ENCODE results near the gene PHOSPHO2. TPM values are rescaled to one million over a fixed set of nuclear protein-coding genes. Genes with fewer than 3 reads are reported as not detected.

PHOSPHO2 gene
- total RNA-seq, 2 donors from 2014 or later, result 0.66 to 6.7 TPM

DNA sequence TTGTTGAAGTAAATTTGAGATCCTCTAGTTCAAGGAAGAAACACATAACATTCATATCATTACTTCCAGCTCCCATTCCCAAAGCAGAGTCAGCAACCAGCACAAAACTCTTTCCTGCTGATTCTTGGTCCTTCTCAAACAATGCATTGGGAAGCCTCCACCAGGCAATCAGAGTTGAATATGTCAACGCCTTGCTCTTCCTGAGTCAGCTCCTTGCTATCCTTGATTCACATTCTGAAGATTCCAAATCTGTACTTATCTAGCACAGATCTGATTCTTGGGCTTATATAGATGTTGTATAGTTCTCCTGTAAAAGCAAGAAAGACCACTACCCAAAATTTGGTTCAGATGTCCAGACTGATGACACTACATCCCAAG lies 29.7 kb upstream of the PHOSPHO2 start:
- Histone ChIP-seq H3K9me3 (no peaks in the 10 kb centered on the region), H3K36me3 (replicated peaks in 1 of 2; ENCODE audit: insufficient read depth in 1 of 2, low read depth in 2 of 2) (no peaks in the 10 kb centered on the region), H3K4me3 (no peak overlapping the region), H3K27ac (no peak overlapping the region), H3K4me1 (peaks cover 5% of the 10 kb centered on the region), H3K27me3 (no peaks in the 10 kb centered on the region)
- 81 to 92% methylated on average over 1 of the region's 1 CpG for WGBS, 2 donors
- ATAC-seq (no peak), DNase-seq (no peak)
- no peak for TF ChIP-seq POLR2A (IDR thresholded peaks at IDR 0.05)
- TF ChIP-seq, protein P1, sequence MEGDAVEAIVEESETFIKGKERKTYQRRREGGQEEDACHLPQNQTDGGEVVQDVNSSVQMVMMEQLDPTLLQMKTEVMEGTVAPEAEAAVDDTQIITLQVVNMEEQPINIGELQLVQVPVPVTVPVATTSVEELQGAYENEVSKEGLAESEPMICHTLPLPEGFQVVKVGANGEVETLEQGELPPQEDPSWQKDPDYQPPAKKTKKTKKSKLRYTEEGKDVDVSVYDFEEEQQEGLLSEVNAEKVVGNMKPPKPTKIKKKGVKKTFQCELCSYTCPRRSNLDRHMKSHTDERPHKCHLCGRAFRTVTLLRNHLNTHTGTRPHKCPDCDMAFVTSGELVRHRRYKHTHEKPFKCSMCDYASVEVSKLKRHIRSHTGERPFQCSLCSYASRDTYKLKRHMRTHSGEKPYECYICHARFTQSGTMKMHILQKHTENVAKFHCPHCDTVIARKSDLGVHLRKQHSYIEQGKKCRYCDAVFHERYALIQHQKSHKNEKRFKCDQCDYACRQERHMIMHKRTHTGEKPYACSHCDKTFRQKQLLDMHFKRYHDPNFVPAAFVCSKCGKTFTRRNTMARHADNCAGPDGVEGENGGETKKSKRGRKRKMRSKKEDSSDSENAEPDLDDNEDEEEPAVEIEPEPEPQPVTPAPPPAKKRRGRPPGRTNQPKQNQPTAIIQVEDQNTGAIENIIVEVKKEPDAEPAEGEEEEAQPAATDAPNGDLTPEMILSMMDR (IDR thresholded peaks at IDR 0.05), result no peak
- intact Hi-C loops (cut with DNase I), result no loop called here

DNA sequence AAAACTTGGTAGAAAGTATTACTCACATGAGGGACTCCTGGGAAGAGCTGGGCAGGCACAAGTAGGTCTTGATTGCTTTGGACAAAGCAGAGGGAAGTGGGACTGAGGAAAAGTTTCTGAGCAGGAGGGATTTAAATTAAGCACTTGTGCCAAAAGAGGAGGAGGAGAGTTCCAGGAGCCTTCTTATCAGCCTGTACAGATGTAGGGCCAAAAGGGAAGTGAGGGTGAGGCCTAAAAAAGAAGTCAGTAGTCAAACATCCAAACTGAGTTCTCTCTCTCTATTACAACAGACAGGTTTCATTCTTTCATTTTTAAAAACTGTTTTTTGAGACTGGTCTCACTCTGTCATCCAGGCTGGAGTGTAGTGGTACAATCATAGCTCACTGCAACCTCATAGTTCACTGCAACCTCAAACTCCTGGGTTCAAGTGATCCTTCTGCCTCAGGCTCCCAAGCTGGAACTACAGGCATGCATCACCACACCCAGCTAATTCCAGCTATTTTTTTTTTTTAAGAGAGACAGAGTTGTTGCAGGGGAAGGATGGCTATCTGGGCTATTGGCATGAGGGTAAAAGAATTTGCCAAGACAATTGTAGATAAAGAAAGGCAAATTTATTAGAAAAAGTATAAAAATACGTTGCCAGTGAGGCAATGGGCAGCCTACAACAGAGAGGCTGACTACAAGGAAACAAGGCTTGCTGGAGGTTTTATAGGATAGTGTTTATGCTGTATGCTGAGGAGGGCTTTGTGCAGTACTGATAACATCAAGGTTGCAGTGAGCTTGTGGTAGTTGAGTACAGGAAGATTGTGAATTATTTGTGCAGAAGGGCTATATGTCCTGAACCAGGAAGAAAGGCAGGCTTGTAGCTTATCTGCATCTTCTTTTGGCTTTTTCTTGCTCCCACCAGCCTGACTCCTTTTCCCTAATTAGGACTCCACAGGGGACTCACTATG lies 29.0 kb upstream of the PHOSPHO2 start:
- Histone ChIP-seq H3K4me3 (no peak overlapping the region), H3K27ac (no peak overlapping the region), H3K4me1 (peaks cover 5% of the 10 kb centered on the region), H3K9me3 (no peaks in the 10 kb centered on the region), H3K36me3 (replicated peaks in 1 of 2; ENCODE audit: insufficient read depth in 1 of 2, low read depth in 2 of 2) (no peaks in the 10 kb centered on the region), H3K27me3 (no peaks in the 10 kb centered on the region)
- TF ChIP-seq, protein P1 (IDR thresholded peaks at IDR 0.05), result no peak
- TF ChIP-seq POLR2A (IDR thresholded peaks at IDR 0.05), result no peak
- 67 to 72% methylated on average over 1 of the region's 1 CpG for WGBS, 2 donors
- ATAC-seq (no peak), DNase-seq (no peak)
- intact Hi-C loops (cut with DNase I), result no loop called here

DNA sequence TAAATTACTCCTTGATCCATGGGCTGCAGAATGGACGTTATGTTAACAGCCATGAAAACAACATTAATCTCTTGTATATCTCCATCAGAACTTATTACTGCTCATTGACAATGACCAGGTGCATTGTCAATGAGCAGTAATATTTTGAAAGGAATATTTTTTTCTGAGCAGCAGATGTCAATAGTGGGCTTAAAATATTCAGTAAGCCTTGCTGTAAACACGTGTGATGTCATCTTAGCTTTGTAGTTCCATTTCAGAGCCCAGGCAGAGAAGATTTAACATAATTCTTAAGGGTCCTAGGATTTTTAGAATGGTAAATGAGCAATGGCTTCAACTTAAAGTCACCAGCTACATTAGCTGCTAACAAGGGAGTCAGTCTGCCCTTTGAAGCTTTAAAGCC lies 26.7 kb upstream of the PHOSPHO2 start:
- no peaks in the 10 kb centered on the region for H3K27me3 ChIP-seq
- DNase-seq (no peak), ATAC-seq (no peak)
- 39 to 42% methylated on average over 2 of the region's 2 CpGs for WGBS, 2 donors
- intact Hi-C loops (cut with DNase I), result no loop called here
- H3K27ac ChIP-seq, result no peak overlapping the region
- H3K9me3 ChIP-seq, result no peaks in the 10 kb centered on the region
- H3K4me3 ChIP-seq, result no peak overlapping the region
- no peaks in the 10 kb centered on the region for H3K36me3 ChIP-seq (replicated peaks in 1 of 2; ENCODE audit: insufficient read depth in 1 of 2, low read depth in 2 of 2)
- H3K4me1 ChIP-seq, result peaks cover 5% of the 10 kb centered on the region
- TF ChIP-seq, protein P1 (IDR thresholded peaks at IDR 0.05), result no peak
- no peak for TF ChIP-seq POLR2A (IDR thresholded peaks at IDR 0.05)

DNA sequence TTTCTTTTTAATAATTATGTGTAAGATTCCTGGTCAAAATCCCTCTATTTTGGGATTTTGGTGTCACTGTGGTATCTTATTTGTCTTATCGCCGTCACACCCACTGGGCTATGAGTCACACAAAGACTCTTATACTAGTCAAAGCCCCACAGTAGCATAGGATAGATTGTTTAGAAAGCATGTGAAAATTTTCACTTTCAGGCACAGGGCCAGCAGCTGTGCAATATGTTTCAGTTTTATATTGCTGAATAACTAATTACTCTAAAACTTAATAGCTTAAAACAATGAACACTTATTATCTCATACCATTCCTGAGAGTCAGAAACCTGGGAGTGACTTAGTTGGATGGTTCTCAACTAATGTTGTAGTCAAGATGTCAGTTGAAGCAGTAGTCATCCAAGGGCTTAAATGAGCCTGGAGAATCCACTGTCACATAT lies 24.0 kb upstream of the PHOSPHO2 start:
- Histone ChIP-seq H3K4me1 (peaks cover 5% of the 10 kb centered on the region), H3K27me3 (no peaks in the 10 kb centered on the region), H3K4me3 (no peak overlapping the region), H3K27ac (no peak overlapping the region), H3K9me3 (no peaks in the 10 kb centered on the region), H3K36me3 (replicated peaks in 1 of 2; ENCODE audit: insufficient read depth in 1 of 2, low read depth in 2 of 2) (no peaks in the 10 kb centered on the region)
- intact Hi-C loops (cut with DNase I), result no loop called here
- TF ChIP-seq POLR2A (IDR thresholded peaks at IDR 0.05), result no peak
- TF ChIP-seq, protein P1 (IDR thresholded peaks at IDR 0.05), result no peak
- DNase-seq (no peak), ATAC-seq (no peak)
- WGBS, 2 donors, result 74 to 84% methylated on average over 2 of the region's 2 CpGs
